Suppressor macrophage (primary cell): ENCODE measurements around the gene PRAMEF15.
"Not testable (repeated sequence)": the region's sequence is repeated elsewhere in the genome, so short reads cannot be mapped to it uniquely, and the experiment has no call there.

Experiments used
- DNase-seq, 4 experiments: peaks; one replicate each; pipeline ENCODE4 v3.0.0-alpha.2; 2020 to 2022
- total RNA-seq, 17 experiments: gene quantifications; one replicate each; lab custom pipeline; 2026; ENCODE audit warnings: mixed read lengths in 6 of 17, inconsistent platforms in 3 of 17; lab: John Stamatoyannopoulos, UW

The PRAMEF15 gene
- total RNA-seq, result 0 to 0.44 (median 0) reads per million in 17 experiments

- not testable (repeated sequence) for DNase-seq
These were observed at the start of gene PRAMEF15 for GRCh38 chr1:13315281-13315680. TSS of gene PRAMEF15 (plus strand) at chr1:13315581. CDS start at chr1:13318408, 2,827 bp downstream.

GRCh38 chr1:13277016-13277415, 38.4 kb upstream of the PRAMEF15 start:
- DNase-seq, result peak in 1 of 4 experiments; percentile 0

- DNase-seq, result not testable (repeated sequence)
These were observed 35.8 kb upstream of the PRAMEF15 start for GRCh38 chr1:13279617-13280016.

- DNase-seq, result not testable (repeated sequence)
These were observed 30.3 kb upstream of the PRAMEF15 start, which contains the start of gene PRAMEF8 for GRCh38 chr1:13285037-13285436. TSS of gene PRAMEF8 (minus strand) at chr1:13285137. CDS start at chr1:13284091, 1,046 bp downstream.

- not testable (repeated sequence) for DNase-seq
These were observed 26.4 kb upstream of the PRAMEF15 start for GRCh38 chr1:13289030-13289429.

- not testable (repeated sequence) for DNase-seq
These were observed 18.0 kb upstream of the PRAMEF15 start for GRCh38 chr1:13297216-13297931.

GRCh38 chr1:13298699-13299098, 16.7 kb upstream of the PRAMEF15 start:
- not testable (repeated sequence) for DNase-seq

GRCh38 chr1:13302197-13302596, 13.2 kb upstream of the PRAMEF15 start:
- DNase-seq, result not testable (repeated sequence)

GRCh38 chr1:13303239-13303638, 12.1 kb upstream of the PRAMEF15 start, which contains the start of gene PRAMEF33:
TSS of gene PRAMEF33 (plus strand) at chr1:13303539. CDS start at chr1:13305955, 2,416 bp downstream.
- DNase-seq, result not testable (repeated sequence)

- DNase-seq, result not testable (repeated sequence)
These were observed 27.1 kb downstream of the PRAMEF15 start for GRCh38 chr1:13342496-13342895.

- not testable (repeated sequence) for DNase-seq
These were observed 31.7 kb downstream of the PRAMEF15 start, which contains the start of gene PRAMEF14 for GRCh38 chr1:13347034-13347433. TSS of gene PRAMEF14 (minus strand) at chr1:13347134. CDS start at chr1:13345314, 1,820 bp downstream.

- DNase-seq, result not testable (repeated sequence)
These were observed 38.1 kb downstream of the PRAMEF15 start for GRCh38 chr1:13353476-13353875.

- not testable (repeated sequence) for DNase-seq
These were observed 39.1 kb downstream of the PRAMEF15 start for GRCh38 chr1:13354475-13354874.

GRCh38 chr1:13356774-13357173, 41.4 kb downstream of the PRAMEF15 start:
- DNase-seq, result peak; percentile 61 to 78 (median 67)

- DNase-seq, result not testable (repeated sequence)
These were observed 47.0 kb downstream of the PRAMEF15 start for GRCh38 chr1:13362364-13362763.

GRCh38 chr1:13364928-13365327, 49.5 kb downstream of the PRAMEF15 start:
- DNase-seq, result not testable (repeated sequence)

- not testable (repeated sequence) for DNase-seq
These were observed 51.2 kb downstream of the PRAMEF15 start for GRCh38 chr1:13366536-13366935.

GRCh38 chr1:13368544-13368943, 53.2 kb downstream of the PRAMEF15 start:
- peak; percentile 13 to 62 (median 42) for DNase-seq
